Measurements from ENCODE around the gene SCAF4.

- TF ChIP-seq CTCF (IDR thresholded peaks at IDR 0.05; ENCODE audit: insufficient read depth, low read depth, low read length) (no peak), EZH2 (IDR thresholded peaks at IDR 0.05; ENCODE audit: insufficient read depth, low read length) (no peak)
Measured at GRCh38 chr21:31732597-31733550, 956 bp upstream of the SCAF4 start.
